HepG2 (cell line): ENCODE results near the gene SELENOM. TPM values are rescaled to one million over a fixed set of nuclear protein-coding genes. Genes with fewer than 3 reads are reported as not detected.
A peak's percentile ranks its signal among the peaks of the same experiment; 100 is the strongest.
"Not testable (repeated sequence)": the region's sequence is repeated elsewhere in the genome, so short reads cannot be mapped to it uniquely, and the experiment has no call there.

Source experiments
- ATAC-seq: fragments of 200-7000 bp; cut with Tn5 transposase; 3 replicates; pipeline ENCODE4 v1.9.1; 2020; ENCODE audit warnings: mild to moderate bottlenecking, moderate library complexity
- BruUV-seq: library from RNA; stranded (reverse); fragments of 400-500 nt; replicated peaks from 2 replicates; lab custom pipeline; 2021; lab: Mats Ljungman, UMichigan
- CTCF ChIA-PET: fragments of 300-600 bp; formaldehyde crosslinking; extraction: SDS; loops from one replicate; lab custom pipeline; 2021; ENCODE audit warnings: low total read pairs, inconsistent platforms, low intra/inter-chr PET ratio; lab: Yijun Ruan, JAX
- POLR2A ChIA-PET: fragments of 350-600 bp; sonication (Branson Sonifier 250); formaldehyde crosslinking; loops from one replicate; lab custom pipeline; 2020; ENCODE audit warnings: antibody characterized with exemption, inconsistent platforms; lab: Yijun Ruan, JAX
- DNase-seq: peaks from one replicate; pipeline ENCODE4 v3.0.0-alpha.2; 2015; ENCODE audit warnings: low spot score
- FAIRE-seq: peaks from 3 replicates; lab custom pipeline; 2011; peaks lifted over from hg19 to GRCh38; lab: Jason Lieb, UNC
- H2AFZ ChIP-seq: one replicate; pipeline ENCODE4 v1.6.1; 2011; ENCODE audit warnings: low read length, inconsistent platforms
- H3K27ac ChIP-seq: fragments of 300-600 bp; 3 replicates; pipeline ENCODE4 v1.8.0; 2011; ENCODE audit warnings: mixed run types, mild to moderate bottlenecking, mixed read lengths, low read length, inconsistent platforms; ENCODE audit not compliant: insufficient read depth; ENCODE audit errors: extremely low read length
- H3K27me3 ChIP-seq, 2 experiments: fragments of 200-600 bp in 1 of 2; 2 replicates in 1 of 2; 3 replicates in 1 of 2; pipeline versions ENCODE4 v1.6.0 to v1.8.0; 2011; ENCODE audit warnings: low read length in 2 of 2, mild to moderate bottlenecking in 2 of 2, moderate library complexity in 2 of 2, inconsistent platforms in 1 of 2; ENCODE audit not compliant: insufficient read depth in 2 of 2, control insufficient read depth in 1 of 2
- H3K36me3 ChIP-seq, 2 experiments: fragments of 200-600 bp in 1 of 2; replicated peaks in 1 of 2; 2 replicates in 1 of 2; 3 replicates in 1 of 2; pipeline versions ENCODE4 v1.5.1 to v1.8.0; 2011; ENCODE audit warnings: low read length in 2 of 2, inconsistent platforms in 1 of 2; ENCODE audit not compliant: insufficient read depth in 2 of 2, control insufficient read depth in 1 of 2
- H3K4me1 ChIP-seq: 2 replicates; pipeline ENCODE4 v1.5.1; 2012; ENCODE audit warnings: low read length, inconsistent platforms; ENCODE audit not compliant: insufficient read depth
- H3K4me2 ChIP-seq: 2 replicates; pipeline ENCODE4 v1.6.0; 2011; ENCODE audit warnings: low read depth, low read length, inconsistent platforms
- H3K4me3 ChIP-seq, 3 experiments: fragments of 200-600 bp in 1 of 3; sonication (generic), shearing (Covaris generic) in 1 of 3; replicated peaks in 1 of 3; 2 replicates each; pipeline ENCODE4 v1.5.1; 2011 to 2016; ENCODE audit warnings: low read length in 3 of 3, inconsistent platforms in 2 of 3, low read depth in 2 of 3, mild to moderate bottlenecking in 2 of 3, control low read depth in 1 of 3, mixed read lengths in 1 of 3; ENCODE audit not compliant: insufficient read depth in 1 of 3
- H3K79me2 ChIP-seq: one replicate; pipeline ENCODE4 v1.6.1; 2011; ENCODE audit warnings: low read length, inconsistent platforms; ENCODE audit not compliant: insufficient read depth
- H3K9ac ChIP-seq: 2 replicates; pipeline ENCODE4 v1.6.0; 2011; ENCODE audit warnings: mild to moderate bottlenecking, low read depth, low read length, inconsistent platforms; ENCODE audit not compliant: insufficient read depth
- H3K9me3 ChIP-seq: 2 replicates; pipeline ENCODE4 v1.5.1; 2012; ENCODE audit warnings: mild to moderate bottlenecking, low read length
- H4K20me1 ChIP-seq: 2 replicates; pipeline ENCODE4 v1.6.0; 2011; ENCODE audit warnings: inconsistent platforms, mild to moderate bottlenecking, low read length, moderate library complexity; ENCODE audit not compliant: insufficient read depth
- HIVEP1 ChIP-seq: sonication (generic); formaldehyde crosslinking; IDR thresholded peaks from 2 replicates; pipeline ENCODE4 v1.4.0; 2020; ENCODE audit warnings: mild to moderate bottlenecking, missing genetic modification reagents
- HMGXB3 ChIP-seq: sonication (generic); formaldehyde crosslinking; IDR thresholded peaks from 2 replicates; pipeline ENCODE4 v1.4.0; 2020; ENCODE audit warnings: missing genetic modification reagents, borderline replicate concordance
- IKZF5 ChIP-seq: IDR thresholded peaks from 2 replicates; pipeline ENCODE4 v1.6.1; 2018; ENCODE audit warnings: missing genetic modification reagents, mild to moderate bottlenecking, missing compliant biosample characterization
- KDM2A ChIP-seq: sonication (generic); formaldehyde crosslinking; IDR thresholded peaks from 2 replicates; pipeline ENCODE4 v1.4.0; 2020; ENCODE audit warnings: low read depth, missing genetic modification reagents, borderline replicate concordance
- NFYB ChIP-seq: sonication (generic); formaldehyde crosslinking; IDR thresholded peaks from 2 replicates; pipeline ENCODE4 v1.4.0; 2020; ENCODE audit warnings: missing genetic modification reagents
- NFYC ChIP-seq: IDR thresholded peaks from 2 replicates; pipeline ENCODE4 v1.6.1; 2016; ENCODE audit warnings: missing genetic modification reagents, missing compliant biosample characterization
- ZNF10 ChIP-seq: sonication (generic); formaldehyde crosslinking; IDR thresholded peaks from 2 replicates; pipeline ENCODE4 v1.4.0; 2020; ENCODE audit warnings: mild to moderate bottlenecking, low read depth, missing genetic modification reagents, borderline replicate concordance
- ZNF337 ChIP-seq: sonication (generic); formaldehyde crosslinking; IDR thresholded peaks from 2 replicates; pipeline ENCODE4 v1.5.1; 2020; ENCODE audit warnings: missing genetic modification reagents, low read depth, mild to moderate bottlenecking, borderline replicate concordance
- ZNF501 ChIP-seq: sonication (generic); formaldehyde crosslinking; IDR thresholded peaks from 2 replicates; pipeline ENCODE4 v1.5.1; 2020; ENCODE audit warnings: mild to moderate bottlenecking, moderate library complexity, missing genetic modification reagents
- WGBS: methylation state at CpG from one replicate; pipeline ENCODE4 v1.1.6; 2017; ENCODE audit warnings: low lambda C conversion rate; 5-methylcytosine and 5-hydroxymethylcytosine counted together
- in situ Hi-C: cut with HindIII; loops from 2 replicates; pipeline ENCODE4 v1.10.0; 2017; ENCODE audit warnings: low pct_unique_long_range_greater_than_20kb; ENCODE audit not compliant: extremely low pct_ligation_motif_present
- intact Hi-C: fragments of 100-400 bp; cut with micrococcal nuclease; formaldehyde crosslinking; loops from one replicate; pipeline ENCODE4 v1.10.0; 2022; ENCODE audit not compliant: unreplicated experiment
- polyA plus RNA-seq, 8 experiments: library from polyadenylated mRNA; depleted of rRNA in 3 of 8; stranded (reverse) in 7 of 8; unstranded in 1 of 8; fragments of >200 nt; fragmentation: Illumina TruSeq in 4 of 8; extraction: Trizol in 4 of 8; gene quantifications; 2 replicates each; pipeline versions ENCODE4 v1.2.1 to v1.2.3, GENCODE V29; 2011 to 2016; ENCODE audit warnings: low read depth in 4 of 8, missing spikeins in 1 of 8, mixed read lengths in 1 of 8; ENCODE audit not compliant: insufficient read depth in 1 of 8
- total RNA-seq, 5 experiments: library from RNA; depleted of rRNA; stranded (reverse); fragments of >200 nt; fragmentation: Illumina TruSeq; extraction: Trizol; gene quantifications; 2 replicates each; pipeline ENCODE4 v1.2.3, GENCODE V29; 2016; ENCODE audit warnings: low read depth in 1 of 5

The SELENOM gene
- total and polyA plus RNA-seq, 2 of the 13 experiments (the other 11 are each of a cell fraction or from before 2014, with no cell fraction given), result 4.1 to 4.3 TPM

DNA sequence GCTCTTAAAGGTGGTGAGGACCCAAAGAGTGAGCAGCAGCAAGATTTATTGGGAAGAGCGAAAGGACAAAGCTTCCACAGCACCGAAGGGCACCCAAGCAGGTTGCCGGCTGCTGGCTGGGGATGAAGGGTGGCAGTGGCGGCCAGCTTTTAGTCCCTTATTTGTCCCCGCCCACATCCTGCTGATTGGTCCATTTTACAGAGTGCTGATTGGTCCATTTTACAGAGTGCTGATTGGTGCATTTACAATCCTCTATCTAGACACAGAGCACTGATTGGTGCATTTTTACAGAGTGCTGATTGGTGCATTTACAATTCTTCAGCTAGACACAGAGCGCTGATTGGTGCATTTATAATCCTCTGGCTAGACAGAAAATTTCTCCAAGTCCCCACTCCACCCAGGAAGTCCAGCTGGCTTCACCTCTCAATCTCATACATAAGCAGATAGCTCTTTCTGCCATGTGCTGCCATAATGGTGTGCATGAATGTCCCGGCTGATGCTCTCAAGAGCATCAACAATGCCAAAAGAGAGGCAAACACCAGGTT is 5.3 kb upstream of the SELENOM start:
- FAIRE-seq, result not testable (repeated sequence)

GRCh38 chr22:31107894-31108218 is 488 bp upstream of the SELENOM start:
- Histone ChIP-seq H3K27ac (no peak overlapping the region), H3K79me2 (no peaks in the 10 kb centered on the region), H3K36me3 (no peaks in the 10 kb centered on the region), H3K9ac (peak overlapping the region; percentile 47; the same call in 1 of the 2 replicates)
- no TSS peak for BruUV-seq
- no peak for DNase-seq
- peak; percentile 31 for ATAC-seq
- intact Hi-C loops (loop anchor here (1.0 kb wide), 1 partner anchor 41 kb away; no protein-coding TSS in a partner anchor), in situ Hi-C loops (no loop called here)
- TF ChIP-seq KDM2A (CRISPR knock-in tag), result peak; percentile 7; the same call in 1 of the 2 replicates
- TF ChIP-seq HMGXB3, result 0 out of 2 replicates have a peak, but pooled peaks have one; percentile 4
- TF ChIP-seq ZNF501 (CRISPR knock-in tag), result 0 out of 2 replicates have a peak, but pooled peaks have one; percentile 2
- TF ChIP-seq ZNF337 (CRISPR knock-in tag), result no peak
- no peak for TF ChIP-seq ZNF10 (CRISPR knock-in tag)
- 0 out of 2 replicates have a peak, but pooled peaks have one; percentile 5 for TF ChIP-seq HIVEP1 (CRISPR knock-in tag)
- TF ChIP-seq IKZF5 (CRISPR knock-in tag), result 0 out of 2 replicates have a peak, but pooled peaks have one; percentile 7
- TF ChIP-seq, all 625 proteins: peak for 5
- 19% methylated on average over 5 of the region's 5 CpGs for WGBS
- no peaks in the 10 kb centered on the region for H3K9me3 ChIP-seq
- peak overlapping the region; percentile 20 for H2AFZ ChIP-seq
- peaks cover 22% of the 10 kb centered on the region for H3K4me1 ChIP-seq
- ChIA-PET CTCF (interaction anchor here (1.5 to 1.6 kb wide), 2 partner anchors 41 to 123 kb away, joined by 6 to 17 read pairs; no protein-coding TSS in a partner anchor), POLR2A (interaction anchor here (1.0 to 1.5 kb wide), 11 partner anchors 8 to 139 kb away, joined by 3 to 7 read pairs (median 4); partner anchors contain the start of genes PLA2G3, SMTN and TUG1)
- no peaks in the 10 kb centered on the region for H3K27me3 ChIP-seq
- no peaks in the 10 kb centered on the region for H4K20me1 ChIP-seq
- no peak for FAIRE-seq
- H3K4me3 ChIP-seq, result peak overlapping the region; percentile 39 to 64 (median 44); a peak in 5 of 6 replicates
- peak overlapping the region; percentile 88 for H3K4me2 ChIP-seq

More for the DNA sequence above, 5.3 kb upstream of the SELENOM start:
- WGBS, result 71% methylated on average over 7 of the region's 7 CpGs
- intact Hi-C loops, CTCF ChIA-PET, H3K9ac ChIP-seq, H3K36me3 ChIP-seq, H3K4me2 ChIP-seq, H3K79me2 ChIP-seq, ATAC-seq: not testable (repeated sequence)
- TF ChIP-seq NFYB (CRISPR knock-in tag) (peak; percentile 63), NFYC (peak; percentile 49)
- TF ChIP-seq, all 625 proteins: peak for 2; not testable (repeated sequence) for 623
- H3K4me3 ChIP-seq, POLR2A ChIA-PET, H3K27me3 ChIP-seq, H3K27ac ChIP-seq, in situ Hi-C loops, H3K9me3 ChIP-seq, H2AFZ ChIP-seq, BruUV-seq, H4K20me1 ChIP-seq, DNase-seq, H3K4me1 ChIP-seq: not testable (repeated sequence)
